ENCODE results near the gene CACNA2D2.

DNA sequence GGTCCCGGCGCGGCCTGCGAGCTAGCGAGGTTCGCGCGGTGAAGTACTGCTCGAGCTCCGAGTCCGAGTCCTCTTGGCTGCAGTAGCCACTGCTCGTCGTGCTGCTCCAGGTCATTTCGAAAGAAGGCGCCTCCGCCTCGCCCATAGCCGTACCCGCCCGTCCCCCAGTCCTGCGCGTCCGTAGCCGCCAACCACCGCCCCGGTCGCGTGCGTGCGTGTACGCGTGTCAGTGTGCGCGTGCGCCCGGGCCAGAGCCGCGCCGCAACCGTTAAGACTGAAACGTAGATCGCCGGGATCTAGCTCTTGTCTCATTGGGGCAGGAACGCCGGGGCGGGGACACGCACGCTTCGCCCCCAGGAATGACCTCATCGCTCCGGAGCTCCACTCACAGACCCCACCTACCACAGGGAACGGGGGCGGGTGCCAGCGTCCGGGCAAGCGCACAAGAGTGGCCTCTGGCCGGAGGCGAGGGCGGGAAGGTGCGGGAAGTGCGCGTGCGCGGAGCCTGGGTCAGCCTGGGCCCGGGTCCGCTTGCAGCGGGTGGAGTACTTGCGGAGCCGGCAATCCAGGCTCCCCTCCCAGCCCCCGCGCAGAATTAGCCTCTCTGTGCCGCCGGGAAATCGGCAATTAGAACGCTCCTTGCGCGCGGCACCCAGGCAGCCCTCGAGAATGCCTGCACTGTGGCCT is 166.1 kb downstream of the CACNA2D2 start:
- TF ChIP-seq, protein P1, sequence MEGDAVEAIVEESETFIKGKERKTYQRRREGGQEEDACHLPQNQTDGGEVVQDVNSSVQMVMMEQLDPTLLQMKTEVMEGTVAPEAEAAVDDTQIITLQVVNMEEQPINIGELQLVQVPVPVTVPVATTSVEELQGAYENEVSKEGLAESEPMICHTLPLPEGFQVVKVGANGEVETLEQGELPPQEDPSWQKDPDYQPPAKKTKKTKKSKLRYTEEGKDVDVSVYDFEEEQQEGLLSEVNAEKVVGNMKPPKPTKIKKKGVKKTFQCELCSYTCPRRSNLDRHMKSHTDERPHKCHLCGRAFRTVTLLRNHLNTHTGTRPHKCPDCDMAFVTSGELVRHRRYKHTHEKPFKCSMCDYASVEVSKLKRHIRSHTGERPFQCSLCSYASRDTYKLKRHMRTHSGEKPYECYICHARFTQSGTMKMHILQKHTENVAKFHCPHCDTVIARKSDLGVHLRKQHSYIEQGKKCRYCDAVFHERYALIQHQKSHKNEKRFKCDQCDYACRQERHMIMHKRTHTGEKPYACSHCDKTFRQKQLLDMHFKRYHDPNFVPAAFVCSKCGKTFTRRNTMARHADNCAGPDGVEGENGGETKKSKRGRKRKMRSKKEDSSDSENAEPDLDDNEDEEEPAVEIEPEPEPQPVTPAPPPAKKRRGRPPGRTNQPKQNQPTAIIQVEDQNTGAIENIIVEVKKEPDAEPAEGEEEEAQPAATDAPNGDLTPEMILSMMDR (IDR thresholded peaks at IDR 0.05) = no peak
- peak; percentile 93 to 98 (median 95) for TF ChIP-seq POLR2AphosphoS5 (IDR thresholded peaks at IDR 0.05)
- peak; percentile 72 to 77 for TF ChIP-seq POLR2A (IDR thresholded peaks at IDR 0.05)
